HG03135 (cell line): ENCODE measurements around the gene OPHN1.
"Not testable (repeated sequence)": the region's sequence is repeated elsewhere in the genome, so short reads cannot be mapped to it uniquely, and the experiment has no call there.

Source experiments
- ATAC-seq: cut with Tn5 transposase; IDR thresholded peaks from one replicate; pipeline ENCODE4 v1.9.1; 2021; ENCODE audit warnings: mild to moderate bottlenecking, moderate library complexity; ENCODE audit not compliant: unreplicated experiment

OPHN1 gene

GRCh38 chrX:68428431-68428830 is 4.9 kb downstream of the OPHN1 start:
- no peak for ATAC-seq

- no peak for ATAC-seq
Measured at GRCh38 chrX:68424719-68425118, 8.6 kb downstream of the OPHN1 start.

- ATAC-seq = no peak
Measured at GRCh38 chrX:68422478-68422877, 10.8 kb downstream of the OPHN1 start.

- ATAC-seq = no peak
Measured at GRCh38 chrX:68421636-68422035, 11.7 kb downstream of the OPHN1 start.

- no peak for ATAC-seq
Measured at GRCh38 chrX:68420559-68420958, 12.7 kb downstream of the OPHN1 start.

- no peak for ATAC-seq
Measured at GRCh38 chrX:68419975-68420374, 13.3 kb downstream of the OPHN1 start.

- no peak for ATAC-seq
Measured at GRCh38 chrX:68417651-68418050, 15.6 kb downstream of the OPHN1 start.

GRCh38 chrX:68416592-68416991 is 16.7 kb downstream of the OPHN1 start:
- ATAC-seq = no peak

GRCh38 chrX:68415316-68415715 is 18.0 kb downstream of the OPHN1 start:
- ATAC-seq = no peak

GRCh38 chrX:68413254-68413653 is 20.0 kb downstream of the OPHN1 start:
- no peak for ATAC-seq

GRCh38 chrX:68411729-68412128 is 21.6 kb downstream of the OPHN1 start:
- ATAC-seq = no peak

- no peak for ATAC-seq
Measured at GRCh38 chrX:68409194-68409593, 24.1 kb downstream of the OPHN1 start.

GRCh38 chrX:68403522-68403921 is 29.8 kb downstream of the OPHN1 start:
- no peak for ATAC-seq

- no peak for ATAC-seq
Measured at GRCh38 chrX:68403038-68403437, 30.3 kb downstream of the OPHN1 start.

- no peak for ATAC-seq
Measured at GRCh38 chrX:68402094-68402493, 31.2 kb downstream of the OPHN1 start.

- ATAC-seq = no peak
Measured at GRCh38 chrX:68398291-68398690, 35.0 kb downstream of the OPHN1 start.

- no peak for ATAC-seq
Measured at GRCh38 chrX:68396953-68397352, 36.3 kb downstream of the OPHN1 start.

- ATAC-seq = not testable (repeated sequence)
Measured at GRCh38 chrX:68389419-68389960, 43.8 kb downstream of the OPHN1 start.

- no peak for ATAC-seq
Measured at GRCh38 chrX:68387776-68388175, 45.5 kb downstream of the OPHN1 start.

- no peak for ATAC-seq
Measured at GRCh38 chrX:68383540-68383939, 49.8 kb downstream of the OPHN1 start.

- ATAC-seq = not testable (repeated sequence)
Measured at GRCh38 chrX:68377579-68377978, 55.7 kb downstream of the OPHN1 start.

GRCh38 chrX:68376373-68376772 is 56.9 kb downstream of the OPHN1 start:
- no peak for ATAC-seq

- no peak for ATAC-seq
Measured at GRCh38 chrX:68375803-68376202, 57.5 kb downstream of the OPHN1 start.
